GM19099 (cell line): ENCODE results near the gene PRKCA.

Experiments used
- POLR2A ChIP-seq: IDR thresholded peaks from 3 replicates; pipeline ENCODE4 v1.6.1; 2011; ENCODE audit warnings: low read depth; ENCODE audit not compliant: insufficient read length; ENCODE audit errors: extremely low read depth

The PRKCA gene

GRCh38 chr17:66405836-66406677, 103.6 kb downstream of the PRKCA start:
- no peak for TF ChIP-seq POLR2A

GRCh38 chr17:66406701-66407644, 104.6 kb downstream of the PRKCA start:
- no peak for TF ChIP-seq POLR2A

GRCh38 chr17:66407864-66408263, 105.5 kb downstream of the PRKCA start:
- TF ChIP-seq POLR2A = no peak

- TF ChIP-seq POLR2A = no peak
Observed at GRCh38 chr17:66411520-66411919, 109.1 kb downstream of the PRKCA start.

- TF ChIP-seq POLR2A = no peak
Observed at GRCh38 chr17:66412857-66413558, 110.6 kb downstream of the PRKCA start.

GRCh38 chr17:66413559-66414520, 111.4 kb downstream of the PRKCA start:
- TF ChIP-seq POLR2A = no peak

GRCh38 chr17:66414561-66415175, 112.3 kb downstream of the PRKCA start:
- TF ChIP-seq POLR2A = no peak

GRCh38 chr17:66415366-66416206, 113.2 kb downstream of the PRKCA start:
- TF ChIP-seq POLR2A = no peak

GRCh38 chr17:66416207-66416940, 114.0 kb downstream of the PRKCA start:
- no peak for TF ChIP-seq POLR2A

GRCh38 chr17:66417300-66417719, 114.9 kb downstream of the PRKCA start:
- no peak for TF ChIP-seq POLR2A

- TF ChIP-seq POLR2A = no peak
Observed at GRCh38 chr17:66420961-66421371, 118.6 kb downstream of the PRKCA start.

GRCh38 chr17:66422186-66422585, 119.8 kb downstream of the PRKCA start:
- TF ChIP-seq POLR2A = no peak
